ENCODE results near the gene LRRC71. TPM values are rescaled to one million over a fixed set of nuclear protein-coding genes. Genes with fewer than 3 reads are reported as not detected.
A peak's percentile ranks its signal among the peaks of the same experiment; 100 is the strongest.

LRRC71 gene
- total RNA-seq, 1 donor from 2014 or later = not detected

DNA sequence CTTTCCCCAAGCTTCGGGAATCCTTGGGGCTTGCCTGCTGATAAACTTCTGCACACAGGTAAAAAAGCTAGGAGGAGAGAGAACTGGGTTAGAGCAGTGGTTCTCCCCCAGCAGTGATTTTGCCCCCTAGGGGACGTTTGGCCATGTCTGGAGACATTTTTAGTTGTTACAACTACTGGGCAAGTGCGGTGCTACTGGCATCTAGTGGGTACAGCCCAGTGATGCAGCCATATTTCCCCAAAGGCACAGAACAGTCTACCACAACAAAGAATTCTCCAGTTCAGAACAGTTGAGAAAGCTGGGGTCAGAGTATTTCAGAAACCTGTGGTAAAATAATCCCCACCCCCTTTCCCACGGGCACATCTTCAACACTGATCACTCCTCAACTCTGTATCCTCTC, 41.3 kb downstream of the LRRC71 start:
- Mint-ChIP-seq H3K4me1 (no peaks in the 10 kb centered on the region), H3K27me3 (ENCODE audit: low read depth) (no peaks in the 10 kb centered on the region), H3K36me3 (ENCODE audit: low read depth) (peaks cover 23% of the 10 kb centered on the region), H3K9me3 (no peaks in the 10 kb centered on the region), H3K27ac (ENCODE audit: unreplicated experiment) (peak overlapping the region; percentile 57), H3K4me3 (no peak overlapping the region)
- no peak for TF ChIP-seq CTCF (conservative IDR thresholded peaks at IDR 0.05)
- DNase-seq (ENCODE audit: low read depth, low spot score) = no peak

GRCh38 chr1:156963621-156964020, 43.2 kb downstream of the LRRC71 start:
- peaks cover 17% of the 10 kb centered on the region for H3K36me3 Mint-ChIP-seq (ENCODE audit: low read depth)

GRCh38 chr1:156964441-156964840, 44.0 kb downstream of the LRRC71 start:
- no peak for TF ChIP-seq CTCF (conservative IDR thresholded peaks at IDR 0.05)
- no peaks in the 10 kb centered on the region for H3K9me3 Mint-ChIP-seq
- no peak overlapping the region for H3K27ac Mint-ChIP-seq (ENCODE audit: unreplicated experiment)
- no peaks in the 10 kb centered on the region for H3K27me3 Mint-ChIP-seq (ENCODE audit: low read depth)
- DNase-seq (ENCODE audit: low read depth, low spot score) = no peak
- no peaks in the 10 kb centered on the region for H3K4me1 Mint-ChIP-seq
- no peak overlapping the region for H3K4me3 Mint-ChIP-seq
- H3K36me3 Mint-ChIP-seq (ENCODE audit: low read depth) = peaks cover 20% of the 10 kb centered on the region

More at GRCh38 chr1:156963621-156964020, 43.2 kb downstream of the LRRC71 start:
- no peaks in the 10 kb centered on the region for H3K27me3 Mint-ChIP-seq (ENCODE audit: low read depth)
- no peak for DNase-seq (ENCODE audit: low read depth, low spot score)
- no peak overlapping the region for H3K4me3 Mint-ChIP-seq
- H3K4me1 Mint-ChIP-seq = no peaks in the 10 kb centered on the region
- TF ChIP-seq CTCF (conservative IDR thresholded peaks at IDR 0.05) = no peak
- no peaks in the 10 kb centered on the region for H3K9me3 Mint-ChIP-seq
- H3K27ac Mint-ChIP-seq (ENCODE audit: unreplicated experiment) = no peak overlapping the region

GRCh38 chr1:156969496-156969895, 49.1 kb downstream of the LRRC71 start:
- H3K4me3 Mint-ChIP-seq = no peak overlapping the region
- H3K9me3 Mint-ChIP-seq = no peaks in the 10 kb centered on the region
- DNase-seq (ENCODE audit: low read depth, low spot score) = no peak
- no peak overlapping the region for H3K27ac Mint-ChIP-seq (ENCODE audit: unreplicated experiment)
- no peaks in the 10 kb centered on the region for H3K27me3 Mint-ChIP-seq (ENCODE audit: low read depth)
- H3K4me1 Mint-ChIP-seq = no peaks in the 10 kb centered on the region
- peaks cover 22% of the 10 kb centered on the region for H3K36me3 Mint-ChIP-seq (ENCODE audit: low read depth)
- no peak for TF ChIP-seq CTCF (conservative IDR thresholded peaks at IDR 0.05)

DNA sequence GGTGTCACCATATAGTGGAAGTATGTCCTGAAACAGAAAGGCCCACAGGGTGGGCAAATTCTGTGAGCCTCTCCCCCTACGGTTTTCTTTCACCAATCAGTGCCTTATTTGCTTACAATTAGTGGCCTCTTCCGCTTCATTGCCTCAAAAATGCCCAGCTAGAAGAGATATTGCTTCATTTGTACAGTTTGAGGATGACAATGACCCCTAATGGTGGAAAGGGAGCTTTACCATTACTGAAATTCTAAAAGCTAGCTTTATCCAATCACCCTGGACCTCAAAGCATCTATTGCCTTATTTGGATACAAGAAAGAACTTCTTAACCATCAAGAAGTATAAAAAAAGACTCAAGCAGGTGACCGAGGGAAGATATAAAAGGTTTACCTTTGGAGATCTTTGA, 49.6 kb downstream of the LRRC71 start:
- no peak for DNase-seq (ENCODE audit: low read depth, low spot score)
- H3K4me1 Mint-ChIP-seq = no peaks in the 10 kb centered on the region
- peak; percentile 30 for TF ChIP-seq CTCF (conservative IDR thresholded peaks at IDR 0.05)
- H3K36me3 Mint-ChIP-seq (ENCODE audit: low read depth) = peaks cover 27% of the 10 kb centered on the region
- H3K27me3 Mint-ChIP-seq (ENCODE audit: low read depth) = no peaks in the 10 kb centered on the region
- no peaks in the 10 kb centered on the region for H3K9me3 Mint-ChIP-seq
- no peak overlapping the region for H3K4me3 Mint-ChIP-seq
- no peak overlapping the region for H3K27ac Mint-ChIP-seq (ENCODE audit: unreplicated experiment)

GRCh38 chr1:156973417-156973816, 53.0 kb downstream of the LRRC71 start:
- H3K36me3 Mint-ChIP-seq (ENCODE audit: low read depth) = peaks cover 49% of the 10 kb centered on the region
- no peak for TF ChIP-seq CTCF (conservative IDR thresholded peaks at IDR 0.05)

More at GRCh38 chr1:156973417-156973816, 53.0 kb downstream of the LRRC71 start:
- Mint-ChIP-seq H3K27ac (ENCODE audit: unreplicated experiment) (peak overlapping the region; percentile 7), H3K27me3 (ENCODE audit: low read depth) (no peaks in the 10 kb centered on the region), H3K4me3 (no peak overlapping the region), H3K9me3 (no peaks in the 10 kb centered on the region), H3K4me1 (no peaks in the 10 kb centered on the region)
- DNase-seq (ENCODE audit: low read depth, low spot score) = no peak

Measured in neural crest cell (in vitro differentiated cells).